IMR-90 (cell line): ENCODE results near the gene ZNF354B. TPM values are rescaled to one million over a fixed set of nuclear protein-coding genes. Genes with fewer than 3 reads are reported as not detected.

Experiments used
- ATAC-seq: fragments of 200-7000 bp; cut with Tn5 transposase; 2 replicates; pipeline ENCODE4 v1.9.1; 2020; ENCODE audit warnings: low read depth, mild to moderate bottlenecking, moderate library complexity
- BruUV-seq: library from RNA; stranded (reverse); fragments of 400-500 nt; replicated peaks from 2 replicates; lab custom pipeline; 2021; lab: Mats Ljungman, UMichigan
- CTCF ChIA-PET: fragments of 300-600 bp; formaldehyde crosslinking; extraction: SDS; loops from one replicate; lab custom pipeline; 2021; ENCODE audit warnings: antibody characterized with exemption; lab: Yijun Ruan, JAX
- POLR2A ChIA-PET: fragments of 300-600 bp; sonication (Branson Sonifier 250); formaldehyde crosslinking; loops from one replicate; lab custom pipeline; 2022; ENCODE audit warnings: antibody characterized with exemption; ENCODE audit not compliant: unreplicated experiment; lab: Charles Lee
- DNase-seq: peaks from one replicate; pipeline ENCODE4 v3.0.0; 2013
- H2AFZ ChIP-seq: replicated peaks from 2 replicates; pipeline ENCODE3; 2013; ENCODE audit warnings: low read length, mild to moderate bottlenecking; ENCODE audit not compliant: poor library complexity
- H2AK5ac ChIP-seq: 2 replicates; pipeline ENCODE4 v1.6.1; 2013; ENCODE audit warnings: low read depth, low read length, inconsistent platforms
- H2AK9ac ChIP-seq: replicated peaks from 2 replicates; pipeline ENCODE3; 2013; ENCODE audit warnings: mild to moderate bottlenecking, low read depth, low read length, moderate library complexity; ENCODE audit not compliant: poor library complexity
- H2BK120ac ChIP-seq: 2 replicates; pipeline ENCODE4 v1.6.1; 2013; ENCODE audit warnings: low read depth, low read length, inconsistent platforms
- H2BK15ac ChIP-seq: 3 replicates; pipeline ENCODE4 v1.6.1; 2013; ENCODE audit warnings: low read depth, low read length, inconsistent platforms
- H2BK20ac ChIP-seq: 2 replicates; pipeline ENCODE4 v1.6.1; 2013; ENCODE audit warnings: low read depth, mild to moderate bottlenecking, inconsistent platforms, low read length, moderate library complexity
- H2BK5ac ChIP-seq: 2 replicates; pipeline ENCODE4 v1.6.1; 2013; ENCODE audit warnings: mild to moderate bottlenecking, low read depth, low read length, inconsistent platforms; ENCODE audit not compliant: poor library complexity, severe bottlenecking
- H3K14ac ChIP-seq: replicated peaks from 2 replicates; pipeline ENCODE4 v1.6.1; 2013; ENCODE audit warnings: low read depth, low read length, inconsistent platforms
- H3K18ac ChIP-seq: 2 replicates; pipeline ENCODE4 v1.6.1; 2013; ENCODE audit warnings: low read depth, low read length, control low read depth
- H3K23ac ChIP-seq: 2 replicates; pipeline ENCODE4 v1.6.1; 2013; ENCODE audit warnings: low read depth, low read length, inconsistent platforms
- H3K27ac ChIP-seq: 2 replicates; pipeline ENCODE4 v1.5.1; 2013; ENCODE audit warnings: mild to moderate bottlenecking, control low read depth, low read length; ENCODE audit not compliant: insufficient read depth
- H3K27me3 ChIP-seq: 2 replicates; pipeline ENCODE4 v1.6.1; 2013; ENCODE audit warnings: low read length; ENCODE audit not compliant: control insufficient read depth, insufficient read depth
- H3K36me3 ChIP-seq: 2 replicates; pipeline ENCODE4 v1.6.1; 2013; ENCODE audit warnings: low read length, mixed read lengths; ENCODE audit not compliant: control insufficient read depth, insufficient read depth
- H3K4ac ChIP-seq: 2 replicates; pipeline ENCODE4 v1.6.1; 2013; ENCODE audit warnings: low read depth, low read length, inconsistent platforms
- H3K4me1 ChIP-seq: 2 replicates; pipeline ENCODE4 v1.6.1; 2013; ENCODE audit warnings: low read length, mixed read lengths; ENCODE audit not compliant: control insufficient read depth, insufficient read depth
- H3K4me2 ChIP-seq: 2 replicates; pipeline ENCODE4 v1.6.1; 2013; ENCODE audit warnings: low read depth, mild to moderate bottlenecking, control low read depth, low read length, moderate library complexity
- H3K4me3 ChIP-seq: 2 replicates; pipeline ENCODE4 v1.5.1; 2013; ENCODE audit warnings: low read depth, mild to moderate bottlenecking, control low read depth, low read length, moderate library complexity; ENCODE audit not compliant: insufficient read depth
- H3K56ac ChIP-seq: 2 replicates; pipeline ENCODE4 v1.6.1; 2013; ENCODE audit warnings: low read length, inconsistent platforms; ENCODE audit not compliant: insufficient read depth; ENCODE audit errors: extremely low read depth
- H3K79me1 ChIP-seq, 2 experiments: 2 replicates each; pipeline ENCODE4 v1.6.1; 2013; ENCODE audit warnings: low read length in 2 of 2, inconsistent platforms in 1 of 2, low read depth in 1 of 2
- H3K9ac ChIP-seq: 2 replicates; pipeline ENCODE4 v1.6.1; 2013; ENCODE audit warnings: low read depth, low read length, control low read depth
- H3K9me1 ChIP-seq: 2 replicates; pipeline ENCODE4 v1.6.1; 2013; ENCODE audit warnings: low read length, inconsistent platforms; ENCODE audit not compliant: insufficient read depth
- H3K9me3 ChIP-seq: 2 replicates; pipeline ENCODE4 v1.6.1; 2013; ENCODE audit warnings: low read length; ENCODE audit not compliant: control insufficient read depth, insufficient read depth
- H4K20me1 ChIP-seq: 2 replicates; pipeline ENCODE4 v1.6.1; 2013; ENCODE audit warnings: low read length, inconsistent platforms; ENCODE audit not compliant: insufficient read depth
- H4K5ac ChIP-seq: 2 replicates; pipeline ENCODE4 v1.6.1; 2013; ENCODE audit warnings: mild to moderate bottlenecking, low read depth, low read length, control low read depth
- H4K8ac ChIP-seq, 2 experiments: 2 replicates each; pipeline ENCODE4 v1.6.1; 2013; ENCODE audit warnings: low read depth in 2 of 2, low read length in 2 of 2, control low read depth in 1 of 2, inconsistent platforms in 1 of 2
- H4K91ac ChIP-seq: 2 replicates; pipeline ENCODE4 v1.6.1; 2013; ENCODE audit warnings: low read depth, low read length, inconsistent platforms; ENCODE audit not compliant: insufficient read depth
- CHD1 ChIP-seq: IDR thresholded peaks from 2 replicates; pipeline ENCODE4 v1.6.1; 2012; ENCODE audit warnings: low read depth, low read length, improper control_type of control experiment
- MXI1 ChIP-seq: IDR thresholded peaks from 2 replicates; pipeline ENCODE4 v1.6.1; 2012; ENCODE audit warnings: low read depth, mild to moderate bottlenecking, low read length, moderate library complexity, borderline replicate concordance
- RCOR1 ChIP-seq: IDR thresholded peaks from 2 replicates; pipeline ENCODE4 v1.6.1; 2012; ENCODE audit warnings: mild to moderate bottlenecking, low read length, improper control_type of control experiment; ENCODE audit not compliant: insufficient replicate concordance
- WGBS, 2 experiments: methylation state at CpG; one replicate each; pipeline versions ENCODE4 v1.1.5 to v1.1.7; 2013; ENCODE audit warnings: missing lambda C conversion rate in 2 of 2; ENCODE audit not compliant: insufficient read length in 1 of 2; ENCODE audit errors: extremely low coverage in 2 of 2; 5-methylcytosine and 5-hydroxymethylcytosine counted together
- dilution Hi-C: fragments of 300-500 bp; cut with HindIII; formaldehyde crosslinking; loops from one replicate; pipeline ENCODE4 v1.14.3; 2018; ENCODE audit warnings: low sequenced_read_pairs; ENCODE audit not compliant: unreplicated experiment
- in situ Hi-C: fragments of 300-500 bp; cut with MboI; formaldehyde crosslinking; loops from 3 replicates; pipeline ENCODE4 v1.14.3; 2019; ENCODE audit warnings: low sequenced_read_pairs, inconsistent platforms, mixed read lengths
- intact Hi-C: fragments of 100-400 bp; cut with micrococcal nuclease; formaldehyde crosslinking; loops from 2 replicates; pipeline ENCODE4 v1.10.0; 2022
- polyA plus RNA-seq, 3 experiments: library from polyadenylated mRNA; depleted of rRNA; stranded (reverse); fragments of >200 nt; gene quantifications; 2 replicates each; pipeline ENCODE4 v1.2.3, GENCODE V29; 2012; ENCODE audit warnings: low replicate concordance in 1 of 3
- total RNA-seq: library from RNA; depleted of rRNA; stranded (reverse); fragments of >200 nt; gene quantifications from 2 replicates; pipeline ENCODE4 v1.2.3, GENCODE V29; 2012

ZNF354B gene
- total and polyA plus RNA-seq, 2 of the 4 experiments (the other 2 are of a cell fraction): 5.0 to 6.7 TPM

GRCh38 chr5:178849316-178849715 is 10.4 kb upstream of the ZNF354B start:
- H3K4me2 ChIP-seq: no peak overlapping the region
- H3K9ac ChIP-seq: no peak overlapping the region
- WGBS, 2 experiments: no CpG with 5 or more reads among the region's 5 CpGs
- no peaks in the 10 kb centered on the region for H4K20me1 ChIP-seq
- no peak overlapping the region for H4K5ac ChIP-seq
- no peak overlapping the region for H3K4ac ChIP-seq
- no peak overlapping the region for H2AFZ ChIP-seq
- no peak overlapping the region for H3K18ac ChIP-seq
- BruUV-seq: no TSS peak
- H2BK120ac ChIP-seq: no peak overlapping the region
- in situ Hi-C loops (no loop called here), dilution Hi-C loops (no loop called here), intact Hi-C loops (no loop called here)
- no peak overlapping the region for H3K23ac ChIP-seq
- H2AK9ac ChIP-seq: no peak overlapping the region
- DNase-seq: no peak
- POLR2A ChIA-PET: no interaction called here
- no peak overlapping the region for H2AK5ac ChIP-seq
- no peaks in the 10 kb centered on the region for H3K79me1 ChIP-seq
- H2BK15ac ChIP-seq: no peak overlapping the region
- no peaks in the 10 kb centered on the region for H3K9me1 ChIP-seq
- H2BK5ac ChIP-seq: no peak overlapping the region
- H3K4me3 ChIP-seq: no peak overlapping the region
- 0 out of 2 replicates have a peak, but pooled peaks cover 4% of the 10 kb centered on the region for H3K9me3 ChIP-seq
- H3K27ac ChIP-seq: no peak overlapping the region
- no peaks in the 10 kb centered on the region for H3K27me3 ChIP-seq
- H4K8ac ChIP-seq: no peak overlapping the region
- H3K4me1 ChIP-seq: no peaks in the 10 kb centered on the region
- CTCF ChIA-PET: no interaction called here
- no peak overlapping the region for H3K14ac ChIP-seq
- no peak overlapping the region for H2BK20ac ChIP-seq
- H3K36me3 ChIP-seq: no peaks in the 10 kb centered on the region
- ATAC-seq: no peak
- no peak overlapping the region for H4K91ac ChIP-seq
- H3K56ac ChIP-seq: no peak overlapping the region
- no peak for TF ChIP-seq RCOR1
- TF ChIP-seq CHD1: no peak
- no peak for TF ChIP-seq MXI1
